Lower leg skin (tissue), 4 donors: ENCODE results near the gene USP49. TPM values are rescaled to one million over a fixed set of nuclear protein-coding genes. Genes with fewer than 3 reads are reported as not detected.

Experiments
- DNase-seq, 2 donors: peaks; one replicate each; pipeline ENCODE4 v3.0.0-alpha.2; 2019; ENCODE audit warnings: low spot score in 2 of 2
- H3K4me3 ChIP-seq: fragments of 200-600 bp; sonication (generic); 2 replicates; pipeline ENCODE4 v1.5.1; 2017; ENCODE audit warnings: mild to moderate bottlenecking, low read depth; ENCODE audit not compliant: poor library complexity, severe bottlenecking
- CTCF ChIP-seq, 3 donors: fragments of 450-650 bp; IDR thresholded peaks; one replicate each; pipeline ENCODE4 v1.5.1; 2016; ENCODE audit warnings: antibody characterized with exemption in 3 of 3, mild to moderate bottlenecking in 3 of 3, moderate library complexity in 2 of 3
- POLR2A ChIP-seq, 2 donors: fragments of 450-650 bp; IDR thresholded peaks; one replicate each; pipeline ENCODE4 v1.6.1; 2016 to 2017; ENCODE audit warnings: antibody characterized with exemption in 2 of 2, mild to moderate bottlenecking in 1 of 2, moderate library complexity in 1 of 2
- WGBS, 2 donors: methylation state at CpG; one replicate each; pipeline ENCODE4 v1.1.5; 2018; 5-methylcytosine and 5-hydroxymethylcytosine counted together
- intact Hi-C: fragments of 100-400 bp; cut with DNase I; formaldehyde crosslinking; loops from one replicate; pipeline ENCODE4 v1.15.0; 2023; ENCODE audit warnings: low total_unique reads
- total RNA-seq, 4 donors: library from RNA; depleted of rRNA; stranded (reverse); fragments of >200 nt; gene quantifications; one replicate each; pipeline ENCODE4 v1.1.0, GENCODE V29; 2016

USP49 gene
- total RNA-seq, 4 donors from 2014 or later: 2.3 to 7.3 (median 3.7) TPM

- no peak overlapping the region for H3K4me3 ChIP-seq
- TF ChIP-seq CTCF (IDR thresholded peaks at IDR 0.05) (no peak), POLR2A (IDR thresholded peaks at IDR 0.05) (no peak)
- WGBS, 2 donors: 95 to 97% methylated on average over 3 of the region's 3 CpGs
These were observed 144.8 kb downstream of the USP49 start for GRCh38 chr6:41750374-41750773.

GRCh38 chr6:41748542-41748941 lies 146.6 kb downstream of the USP49 start:
- no peak for DNase-seq
- TF ChIP-seq POLR2A (IDR thresholded peaks at IDR 0.05) (no peak), CTCF (IDR thresholded peaks at IDR 0.05) (no peak)
- intact Hi-C loops: no loop called here
- WGBS, 2 donors: 86 to 96% methylated on average over 3 of the region's 3 CpGs
- H3K4me3 ChIP-seq: no peak overlapping the region

More at GRCh38 chr6:41750374-41750773, 144.8 kb downstream of the USP49 start:
- intact Hi-C loops: no loop called here
- no peak for DNase-seq

- DNase-seq: no peak
- H3K4me3 ChIP-seq: no peak overlapping the region
- intact Hi-C loops: no loop called here
- 88 to 95% methylated on average over 6 of the region's 6 CpGs for WGBS, 2 donors
- TF ChIP-seq CTCF (IDR thresholded peaks at IDR 0.05) (no peak), POLR2A (IDR thresholded peaks at IDR 0.05) (no peak)
These were observed 147.1 kb downstream of the USP49 start for GRCh38 chr6:41748102-41748477.

GRCh38 chr6:41747256-41748101 lies 147.7 kb downstream of the USP49 start, which contains the start of gene PGC:
TSS of gene PGC (minus strand) at chr6:41747397. CDS start at chr6:41747334, 63 bp downstream.
- H3K4me3 ChIP-seq: no peak within 1 kb of the TSS

GRCh38 chr6:41746107-41746506 lies 149.1 kb downstream of the USP49 start:
- no peak overlapping the region for H3K4me3 ChIP-seq
- DNase-seq: no peak
- WGBS, 2 donors: 84 to 88% methylated on average over 9 to 10 of the region's 10 CpGs
- no peak for TF ChIP-seq POLR2A (IDR thresholded peaks at IDR 0.05)
- TF ChIP-seq CTCF (IDR thresholded peaks at IDR 0.05): no peak
- intact Hi-C loops: no loop called here

More at GRCh38 chr6:41747256-41748101, 147.7 kb downstream of the USP49 start, which contains the start of gene PGC:
- no peak for DNase-seq
- TF ChIP-seq CTCF (IDR thresholded peaks at IDR 0.05): no peak
- no peak for TF ChIP-seq POLR2A (IDR thresholded peaks at IDR 0.05)
- intact Hi-C loops: no loop called here
- WGBS, 2 donors: 78 to 87% methylated on average over 15 of the region's 15 CpGs
